Measurements from ENCODE around the gene CABLES2.

CABLES2 gene

GRCh38 chr20:62425281-62426058 lies 18.4 kb upstream of the CABLES2 start:
- no peak overlapping the region for H3K4me3 ChIP-seq (ENCODE audit: low read depth, low read length)
- H3K4me1 ChIP-seq (ENCODE audit: control insufficient read depth, insufficient read depth, low read length, unreplicated experiment) = no peaks in the 10 kb centered on the region
- peaks cover 11% of the 10 kb centered on the region for H3K27me3 ChIP-seq (ENCODE audit: insufficient read depth, low read length)
- no peaks in the 10 kb centered on the region for H3K36me3 ChIP-seq (ENCODE audit: insufficient read depth, low read length)
- H3K27ac ChIP-seq (ENCODE audit: low read depth, low read length) = no peak overlapping the region
- no peak overlapping the region for H2AFZ ChIP-seq (ENCODE audit: low read length, unreplicated experiment)
- no peaks in the 10 kb centered on the region for H3K79me2 ChIP-seq (ENCODE audit: control insufficient read depth, insufficient read depth, low read length, unreplicated experiment)

GRCh38 chr20:62424249-62425107 lies 17.4 kb upstream of the CABLES2 start:
- no peak overlapping the region for H2AFZ ChIP-seq (ENCODE audit: low read length, unreplicated experiment)
- no peaks in the 10 kb centered on the region for H3K36me3 ChIP-seq (ENCODE audit: insufficient read depth, low read length)
- peaks cover 11% of the 10 kb centered on the region for H3K27me3 ChIP-seq (ENCODE audit: insufficient read depth, low read length)
- no peak overlapping the region for H3K27ac ChIP-seq (ENCODE audit: low read depth, low read length)
- no peaks in the 10 kb centered on the region for H3K79me2 ChIP-seq (ENCODE audit: control insufficient read depth, insufficient read depth, low read length, unreplicated experiment)
- H3K4me3 ChIP-seq (ENCODE audit: low read depth, low read length) = no peak overlapping the region
- no peaks in the 10 kb centered on the region for H3K4me1 ChIP-seq (ENCODE audit: control insufficient read depth, insufficient read depth, low read length, unreplicated experiment)

- H3K27me3 ChIP-seq (ENCODE audit: insufficient read depth, low read length) = peaks cover 11% of the 10 kb centered on the region; the same call in 1 of the 2 replicates
- H3K79me2 ChIP-seq (ENCODE audit: control insufficient read depth, insufficient read depth, low read length, unreplicated experiment) = no peaks in the 10 kb centered on the region
- no peak overlapping the region for H2AFZ ChIP-seq (ENCODE audit: low read length, unreplicated experiment)
- no peak overlapping the region for H3K4me3 ChIP-seq (ENCODE audit: low read depth, low read length)
- H3K36me3 ChIP-seq (ENCODE audit: insufficient read depth, low read length) = no peaks in the 10 kb centered on the region
- H3K4me1 ChIP-seq (ENCODE audit: control insufficient read depth, insufficient read depth, low read length, unreplicated experiment) = no peaks in the 10 kb centered on the region
- H3K27ac ChIP-seq (ENCODE audit: low read depth, low read length) = no peak overlapping the region
These were observed 16.2 kb upstream of the CABLES2 start for GRCh38 chr20:62423326-62423706.

- peaks cover 11% of the 10 kb centered on the region; the same call in 1 of the 2 replicates for H3K27me3 ChIP-seq (ENCODE audit: insufficient read depth, low read length)
- H3K4me1 ChIP-seq (ENCODE audit: control insufficient read depth, insufficient read depth, low read length, unreplicated experiment) = no peaks in the 10 kb centered on the region
These were observed 15.7 kb upstream of the CABLES2 start for GRCh38 chr20:62422636-62423325.

GRCh38 chr20:62421716-62421990 lies 14.6 kb upstream of the CABLES2 start:
- Histone ChIP-seq H3K27me3 (ENCODE audit: insufficient read depth, low read length) (peaks cover 11% of the 10 kb centered on the region; the same call in 1 of the 2 replicates), H3K4me3 (ENCODE audit: low read depth, low read length) (no peak overlapping the region), H3K79me2 (ENCODE audit: control insufficient read depth, insufficient read depth, low read length, unreplicated experiment) (no peaks in the 10 kb centered on the region), H3K27ac (ENCODE audit: low read depth, low read length) (no peak overlapping the region), H3K36me3 (ENCODE audit: insufficient read depth, low read length) (no peaks in the 10 kb centered on the region), H2AFZ (ENCODE audit: low read length, unreplicated experiment) (no peak overlapping the region), H3K4me1 (ENCODE audit: control insufficient read depth, insufficient read depth, low read length, unreplicated experiment) (no peaks in the 10 kb centered on the region)

More at GRCh38 chr20:62422636-62423325, 15.7 kb upstream of the CABLES2 start:
- no peak overlapping the region for H3K4me3 ChIP-seq (ENCODE audit: low read depth, low read length)
- no peak overlapping the region for H3K27ac ChIP-seq (ENCODE audit: low read depth, low read length)
- H3K79me2 ChIP-seq (ENCODE audit: control insufficient read depth, insufficient read depth, low read length, unreplicated experiment) = no peaks in the 10 kb centered on the region
- H3K36me3 ChIP-seq (ENCODE audit: insufficient read depth, low read length) = no peaks in the 10 kb centered on the region
- H2AFZ ChIP-seq (ENCODE audit: low read length, unreplicated experiment) = no peak overlapping the region

GRCh38 chr20:62420846-62421715 lies 14.0 kb upstream of the CABLES2 start:
- Histone ChIP-seq H3K4me1 (ENCODE audit: control insufficient read depth, insufficient read depth, low read length, unreplicated experiment) (no peaks in the 10 kb centered on the region), H3K27ac (ENCODE audit: low read depth, low read length) (no peak overlapping the region), H2AFZ (ENCODE audit: low read length, unreplicated experiment) (no peak overlapping the region), H3K27me3 (ENCODE audit: insufficient read depth, low read length) (peaks cover 11% of the 10 kb centered on the region; the same call in 1 of the 2 replicates), H3K4me3 (ENCODE audit: low read depth, low read length) (no peak overlapping the region), H3K36me3 (ENCODE audit: insufficient read depth, low read length) (no peaks in the 10 kb centered on the region), H3K79me2 (ENCODE audit: control insufficient read depth, insufficient read depth, low read length, unreplicated experiment) (no peaks in the 10 kb centered on the region)

GRCh38 chr20:62419759-62420158 lies 12.7 kb upstream of the CABLES2 start:
- Histone ChIP-seq H3K27ac (ENCODE audit: low read depth, low read length) (no peak overlapping the region), H3K4me1 (ENCODE audit: control insufficient read depth, insufficient read depth, low read length, unreplicated experiment) (no peaks in the 10 kb centered on the region), H3K27me3 (ENCODE audit: insufficient read depth, low read length) (peaks cover 11% of the 10 kb centered on the region; the same call in 1 of the 2 replicates), H3K36me3 (ENCODE audit: insufficient read depth, low read length) (no peaks in the 10 kb centered on the region), H3K79me2 (ENCODE audit: control insufficient read depth, insufficient read depth, low read length, unreplicated experiment) (no peaks in the 10 kb centered on the region), H2AFZ (ENCODE audit: low read length, unreplicated experiment) (no peak overlapping the region), H3K4me3 (ENCODE audit: low read depth, low read length) (no peak overlapping the region)

- Histone ChIP-seq H3K27ac (ENCODE audit: low read depth, low read length) (no peak overlapping the region), H3K4me1 (ENCODE audit: control insufficient read depth, insufficient read depth, low read length, unreplicated experiment) (no peaks in the 10 kb centered on the region), H2AFZ (ENCODE audit: low read length, unreplicated experiment) (no peak overlapping the region), H3K79me2 (ENCODE audit: control insufficient read depth, insufficient read depth, low read length, unreplicated experiment) (no peaks in the 10 kb centered on the region), H3K36me3 (ENCODE audit: insufficient read depth, low read length) (no peaks in the 10 kb centered on the region), H3K4me3 (ENCODE audit: low read depth, low read length) (no peak overlapping the region), H3K27me3 (ENCODE audit: insufficient read depth, low read length) (0 out of 2 replicates have a peak, but pooled peaks cover 8% of the 10 kb centered on the region)
These were observed 11.8 kb upstream of the CABLES2 start for GRCh38 chr20:62418709-62419487.

- no peaks in the 10 kb centered on the region for H3K4me1 ChIP-seq (ENCODE audit: control insufficient read depth, insufficient read depth, low read length, unreplicated experiment)
- no peaks in the 10 kb centered on the region for H3K79me2 ChIP-seq (ENCODE audit: control insufficient read depth, insufficient read depth, low read length, unreplicated experiment)
These were observed 11.1 kb upstream of the CABLES2 start for GRCh38 chr20:62417981-62418708.

More at GRCh38 chr20:62417981-62418708, 11.1 kb upstream of the CABLES2 start:
- Histone ChIP-seq H3K4me3 (ENCODE audit: low read depth, low read length) (no peak overlapping the region), H2AFZ (ENCODE audit: low read length, unreplicated experiment) (no peak overlapping the region), H3K27ac (ENCODE audit: low read depth, low read length) (no peak overlapping the region), H3K27me3 (ENCODE audit: insufficient read depth, low read length) (0 out of 2 replicates have a peak, but pooled peaks cover 5% of the 10 kb centered on the region), H3K36me3 (ENCODE audit: insufficient read depth, low read length) (no peaks in the 10 kb centered on the region)

Data from ACC112 (cell line).